GM12878 (cell line): ENCODE measurements around the gene TBRG1. TPM values are rescaled to one million over a fixed set of nuclear protein-coding genes. Genes with fewer than 3 reads are reported as not detected.

Experiments used
- ATAC-seq: fragments of 200-7000 bp; cut with Tn5 transposase; 3 replicates; pipeline ENCODE4 v1.9.1; 2020; ENCODE audit warnings: mild to moderate bottlenecking, moderate library complexity
- BruUV-seq: library from RNA; stranded (reverse); fragments of 400-500 nt; replicated peaks from 2 replicates; lab custom pipeline; 2021; lab: Mats Ljungman, UMichigan
- CTCF ChIA-PET: fragments of 300-600 bp; sonication (Branson Sonifier 250); formaldehyde crosslinking; extraction: SDS; loops from one replicate; lab custom pipeline; 2021; ENCODE audit warnings: inconsistent platforms; lab: Yijun Ruan, JAX
- POLR2A ChIA-PET: fragments of 350-600 bp; formaldehyde crosslinking; extraction: SDS; loops from one replicate; lab custom pipeline; 2021; ENCODE audit warnings: inconsistent platforms; lab: Charles Lee
- RAD21 ChIA-PET: fragments of 300-600 bp; sonication (Branson Sonifier 250); formaldehyde crosslinking; loops from one replicate; lab custom pipeline; 2023; ENCODE audit warnings: antibody characterized with exemption; ENCODE audit not compliant: unreplicated experiment; lab: Charles Lee
- SMC1A ChIA-PET: fragments of 300-600 bp; sonication (Branson Sonifier 250); formaldehyde crosslinking; loops from one replicate; lab custom pipeline; 2023; ENCODE audit not compliant: unreplicated experiment, uncharacterized antibody; lab: Charles Lee
- DNase-seq: peaks from one replicate; pipeline ENCODE4 v3.0.0-alpha.2; 2011; ENCODE audit warnings: low read depth, low spot score
- FAIRE-seq: peaks from 3 replicates; lab custom pipeline; 2011; peaks lifted over from hg19 to GRCh38; lab: Jason Lieb, UNC
- H2AFZ ChIP-seq: 2 replicates; pipeline ENCODE4 v1.6.0; 2011; ENCODE audit warnings: low read depth, low read length, control low read depth; ENCODE audit not compliant: control insufficient read depth
- H3K27ac ChIP-seq: 2 replicates; pipeline ENCODE4 v1.5.1; 2011; ENCODE audit warnings: control low read depth; ENCODE audit not compliant: control insufficient read depth, insufficient read depth
- H3K27me3 ChIP-seq, 2 experiments: replicated peaks in 1 of 2; 2 replicates each; pipeline versions ENCODE4 v1.6.0 to v1.6.1; 2011; ENCODE audit warnings: low read length in 1 of 2; ENCODE audit not compliant: control insufficient read depth in 2 of 2, insufficient read depth in 2 of 2
- H3K36me3 ChIP-seq, 2 experiments: 2 replicates each; pipeline ENCODE4 v1.5.1; 2011; ENCODE audit warnings: low read length in 1 of 2; ENCODE audit not compliant: control insufficient read depth in 2 of 2, insufficient read depth in 2 of 2
- H3K4me1 ChIP-seq: 2 replicates; pipeline ENCODE4 v1.6.1; 2011; ENCODE audit warnings: mild to moderate bottlenecking, low read length, moderate library complexity, mixed read lengths; ENCODE audit not compliant: control insufficient read depth, insufficient read depth
- H3K4me2 ChIP-seq: 2 replicates; pipeline ENCODE4 v1.6.0; 2011; ENCODE audit warnings: control low read depth; ENCODE audit not compliant: control insufficient read depth, insufficient read depth
- H3K4me3 ChIP-seq: fragments of 200-600 bp; sonication (generic); 2 replicates; pipeline ENCODE4 v1.5.1; 2016
- H3K79me2 ChIP-seq: 2 replicates; pipeline ENCODE4 v1.6.0; 2011; ENCODE audit warnings: low read length; ENCODE audit not compliant: control insufficient read depth, insufficient read depth
- H3K9ac ChIP-seq: 2 replicates; pipeline ENCODE4 v1.8.0; 2011; ENCODE audit warnings: low read length, control low read depth, mixed read lengths; ENCODE audit not compliant: control insufficient read depth, insufficient read depth
- H3K9me3 ChIP-seq: replicated peaks from 3 replicates; pipeline ENCODE4 v1.5.1; 2011; ENCODE audit warnings: mild to moderate bottlenecking, low read length; ENCODE audit not compliant: control insufficient read depth, insufficient read depth
- H4K20me1 ChIP-seq: 2 replicates; pipeline ENCODE4 v1.6.0; 2011; ENCODE audit not compliant: control insufficient read depth, insufficient read depth
- BCL3 ChIP-seq: IDR thresholded peaks from 2 replicates; pipeline ENCODE4 v1.6.1; 2011; ENCODE audit warnings: borderline replicate concordance, low read depth, mild to moderate bottlenecking, moderate library complexity, low read length; ENCODE audit not compliant: insufficient read depth, poor library complexity, severe bottlenecking
- CBX5 ChIP-seq: sonication (generic); IDR thresholded peaks from 2 replicates; pipeline ENCODE4 v1.6.1; 2016; ENCODE audit warnings: low read depth, moderate library complexity, mild to moderate bottlenecking, inconsistent platforms
- CEBPB ChIP-seq, 2 experiments: fragments of 150-350 bp in 1 of 2; IDR thresholded peaks; 2 replicates each; pipeline ENCODE4 v1.6.1; 2012 to 2014; ENCODE audit warnings: low read depth in 2 of 2, low read length in 2 of 2, borderline replicate concordance in 1 of 2, inconsistent platforms in 1 of 2
- CEBPZ ChIP-seq: fragments of 150-350 bp; IDR thresholded peaks from 2 replicates; pipeline ENCODE4 v1.6.1; 2016; ENCODE audit warnings: low read depth, low read length
- EP300 ChIP-seq, 2 experiments: fragments of 150-350 bp in 1 of 2; IDR thresholded peaks; 2 replicates each; pipeline ENCODE4 v1.6.1; 2011 to 2012; ENCODE audit warnings: low read depth in 2 of 2, low read length in 2 of 2, borderline replicate concordance in 1 of 2, improper control_type of control experiment in 1 of 2, inconsistent platforms in 1 of 2; ENCODE audit not compliant: control insufficient read depth in 1 of 2
- HSF1 ChIP-seq: fragments of 150-350 bp; IDR thresholded peaks from 2 replicates; pipeline ENCODE4 v1.6.1; 2014; ENCODE audit warnings: mild to moderate bottlenecking, low read depth, low read length
- LARP7 ChIP-seq: fragments of 450-650 bp; IDR thresholded peaks from 2 replicates; pipeline ENCODE4 v1.6.1; 2017; ENCODE audit warnings: mild to moderate bottlenecking
- NFIC ChIP-seq: IDR thresholded peaks from 2 replicates; pipeline ENCODE4 v1.6.1; 2012; ENCODE audit warnings: low read depth, mild to moderate bottlenecking, inconsistent platforms, low read length, moderate library complexity
- NRF1 ChIP-seq: conservative IDR thresholded peaks from 2 replicates; pipeline ENCODE4 v1.6.1; 2011; ENCODE audit warnings: mild to moderate bottlenecking, low read depth, low read length, improper control_type of control experiment
- PML ChIP-seq: IDR thresholded peaks from 2 replicates; pipeline ENCODE4 v1.6.1; 2012; ENCODE audit warnings: low read length, inconsistent platforms
- POLR2AphosphoS2 ChIP-seq: IDR thresholded peaks from 2 replicates; pipeline ENCODE4 v1.6.1; 2011; ENCODE audit warnings: low read depth, mild to moderate bottlenecking, low read length, improper control_type of control experiment, moderate library complexity
- RELA ChIP-seq: fragments of 450-650 bp; IDR thresholded peaks from 2 replicates; pipeline ENCODE4 v1.8.0; 2014; ENCODE audit warnings: borderline replicate concordance; ENCODE audit not compliant: partially characterized antibody
- SREBF2 ChIP-seq: IDR thresholded peaks from 2 replicates; pipeline ENCODE4 v1.6.1; 2012; ENCODE audit warnings: mild to moderate bottlenecking, low read length
- STAT1 ChIP-seq: fragments of 450-650 bp; conservative IDR thresholded peaks from 2 replicates; pipeline ENCODE4 v1.6.1; 2014; ENCODE audit warnings: antibody characterized with exemption, mild to moderate bottlenecking
- USF1 ChIP-seq: IDR thresholded peaks from 2 replicates; pipeline ENCODE4 v1.6.1; 2011; ENCODE audit warnings: borderline replicate concordance, low read depth, mild to moderate bottlenecking, moderate library complexity, mixed read lengths, low read length; ENCODE audit not compliant: insufficient read depth; ENCODE audit errors: extremely low read length
- ZNF384 ChIP-seq: IDR thresholded peaks from 2 replicates; pipeline ENCODE4 v1.6.1; 2012; ENCODE audit warnings: low read depth, mild to moderate bottlenecking, low read length, improper control_type of control experiment, borderline replicate concordance
- WGBS: methylation state at CpG from one replicate; pipeline ENCODE4 v1.1.6; 2016; ENCODE audit warnings: low lambda C conversion rate; ENCODE audit not compliant: insufficient replicate concordance, insufficient coverage; ENCODE audit errors: missing lambda C conversion rate; 5-methylcytosine and 5-hydroxymethylcytosine counted together
- in situ Hi-C: fragments of 300-500 bp; cut with MboI; formaldehyde crosslinking; loops from 9 replicates; pipeline ENCODE4 v1.14.3; 2018; ENCODE audit warnings: mixed read lengths
- intact Hi-C: fragments of 100-400 bp; cut with micrococcal nuclease; formaldehyde crosslinking; loops from one replicate; pipeline ENCODE4 v1.14.2; 2022; ENCODE audit not compliant: unreplicated experiment
- polyA plus RNA-seq, 11 experiments: library from polyadenylated mRNA; depleted of rRNA in 4 of 11; unstranded in 6 of 11; stranded (reverse) in 5 of 11; fragments of >200 nt; fragmentation: Nextera tagmentation in 4 of 11; fragmentation: Illumina TruSeq in 1 of 11; extraction: Ambion mirVana in 4 of 11; extraction: Trizol in 1 of 11; gene quantifications; 1 replicate in 1 of 11; 2 replicates in 10 of 11; pipeline versions ENCODE4 v1.2.1 to v1.2.3, GENCODE V29; 2011 to 2016; ENCODE audit warnings: inconsistent platforms in 2 of 11, missing spikeins in 2 of 11, low read depth in 1 of 11
- total RNA-seq, 4 experiments: library from RNA; depleted of rRNA in 3 of 4; stranded (reverse); fragments of >200 nt in 3 of 4; fragmentation: Illumina TruSeq in 1 of 4; extraction: Trizol in 1 of 4; gene quantifications; 2 replicates each; pipeline versions ENCODE4 v1.2.1 to v1.2.3, GENCODE V29; 2013 to 2021

The TBRG1 gene
- total and polyA plus RNA-seq, 10 of the 15 experiments (the other 5 are each of a cell fraction or from before 2014, with no cell fraction given) = 12.3 to 46.6 (median 26.2) TPM

GRCh38 chr11:124625504-124626168, 3.0 kb downstream of the TBRG1 start:
- H2AFZ ChIP-seq = no peak overlapping the region
- 97% methylated on average over 3 of the region's 3 CpGs for WGBS
- RAD21 ChIA-PET = no interaction called here
- no peaks in the 10 kb centered on the region for H3K27me3 ChIP-seq
- H3K79me2 ChIP-seq = peaks cover 21% of the 10 kb centered on the region
- H3K9ac ChIP-seq = no peak overlapping the region
- no peak overlapping the region for H3K27ac ChIP-seq
- TF ChIP-seq CEBPB (IDR thresholded peaks at IDR 0.05; ENCODE audit: borderline replicate concordance in 1 of 2, low read depth in 2 of 2, low read length in 2 of 2) (no peak), RELA (no peak), NRF1 (no peak), NFIC (no peak), SREBF2 (no peak), USF1 (no peak), LARP7 (no peak), POLR2AphosphoS2 (no peak), CBX5 (no peak), ZNF384 (no peak), CEBPZ (no peak), BCL3 (no peak), EP300 (IDR thresholded peaks at IDR 0.05; ENCODE audit: borderline replicate concordance in 1 of 2, control insufficient read depth in 1 of 2, low read depth in 2 of 2, low read length in 2 of 2) (no peak), STAT1 (no peak), PML (no peak), HSF1 (no peak)
- BruUV-seq = no TSS peak
- DNase-seq = no peak
- H4K20me1 ChIP-seq = no peaks in the 10 kb centered on the region
- CTCF ChIA-PET = interaction anchor here (0.7 to 1.0 kb wide), 2 partner anchors 16 to 18 kb away, joined by 3 to 4 read pairs; no protein-coding TSS in a partner anchor
- peaks cover 2 to 24% of the 10 kb centered on the region in 2 experiments; a peak in 3 of 4 replicates for H3K36me3 ChIP-seq
- intact Hi-C loops = no loop called here
- POLR2A ChIA-PET = interaction anchor here (1.0 kb wide), 1 partner anchor 328 kb away, joined by 3 read pairs; no protein-coding TSS in a partner anchor
- in situ Hi-C loops = no loop called here
- ATAC-seq = no peak
- H3K4me3 ChIP-seq = no peak overlapping the region
- no peak for FAIRE-seq
- no peaks in the 10 kb centered on the region for H3K9me3 ChIP-seq
- SMC1A ChIA-PET = interaction anchor here (0.5 to 1.9 kb wide), 3 partner anchors 8 to 579 kb away, joined by 3 to 5 read pairs (median 3); no protein-coding TSS in a partner anchor
- H3K4me2 ChIP-seq = no peak overlapping the region
- no peaks in the 10 kb centered on the region for H3K4me1 ChIP-seq
